Kidney (tissue), 14 donors: Measurements from ENCODE around the gene OR2D3. TPM values are rescaled to one million over a fixed set of nuclear protein-coding genes. Genes with fewer than 3 reads are reported as not detected.

Experiments used
- DNase-seq, 5 donors: peaks; one replicate each; pipeline ENCODE4 v3.0.0-alpha.2; 2013 to 2020
- FAIRE-seq: peaks from 2 replicates; lab custom pipeline; 2012; peaks lifted over from hg19 to GRCh38; lab: Jason Lieb, UNC
- H3K27ac ChIP-seq, 2 donors: one replicate each; pipeline ENCODE4 v1.7.0; 2013; ENCODE audit warnings: low read depth in 2 of 2, low read length in 2 of 2, inconsistent platforms in 1 of 2
- H3K27me3 ChIP-seq: one replicate; pipeline ENCODE4 v1.7.1; 2013; ENCODE audit warnings: low read length, inconsistent platforms; ENCODE audit not compliant: control insufficient read depth, insufficient read depth
- H3K36me3 ChIP-seq, 3 donors: one replicate each; pipeline versions ENCODE4 v1.7.0 to v1.7.1; 2013; ENCODE audit warnings: low read length in 3 of 3, control low read depth in 1 of 3, inconsistent platforms in 1 of 3; ENCODE audit not compliant: insufficient read depth in 3 of 3, control insufficient read depth in 2 of 3
- H3K4me1 ChIP-seq, 3 donors: one replicate each; pipeline versions ENCODE4 v1.7.0 to v1.7.1; 2013; ENCODE audit warnings: low read length in 3 of 3, inconsistent platforms in 1 of 3, low read depth in 1 of 3; ENCODE audit not compliant: control insufficient read depth in 2 of 3, insufficient read depth in 2 of 3
- H3K4me3 ChIP-seq, 3 donors: one replicate each; pipeline versions ENCODE4 v1.7.0 to v1.8.1; 2013; ENCODE audit warnings: low read length in 3 of 3, control low read depth in 1 of 3, inconsistent platforms in 1 of 3
- H3K9ac ChIP-seq, 3 donors: one replicate each; pipeline versions ENCODE4 v1.7.0 to v1.7.1; 2013; ENCODE audit warnings: low read length in 3 of 3, control low read depth in 1 of 3, inconsistent platforms in 1 of 3
- H3K9me3 ChIP-seq, 3 donors: one replicate each; pipeline versions ENCODE4 v1.7.0 to v1.7.1; 2013; ENCODE audit warnings: low read length in 3 of 3, control low read depth in 1 of 3, inconsistent platforms in 1 of 3; ENCODE audit not compliant: control insufficient read depth in 2 of 3, insufficient read depth in 1 of 3
- CTCF ChIP-seq: IDR thresholded peaks from 3 replicates; pipeline ENCODE4 v1.5.1; 2012; ENCODE audit warnings: mild to moderate bottlenecking, moderate library complexity, borderline replicate concordance; ENCODE audit not compliant: insufficient read depth; ENCODE audit errors: extremely low read depth
- intact Hi-C: fragments of 100-400 bp; cut with DNase I; formaldehyde crosslinking; loops from one replicate; pipeline ENCODE4 v1.11.1; 2022
- polyA plus RNA-seq: library from polyadenylated mRNA; stranded (reverse); fragments of 350-450 nt; fragmentation: Illumina TruSeq; extraction: RNeasy Lipid Tissue Mini Kit (QIAGEN cat#74804); gene quantifications from one replicate; pipeline ENCODE4 v1.2.3, GENCODE V29; 2014; ENCODE audit warnings: low read depth, low replicate concordance; ENCODE audit not compliant: insufficient read depth
- total RNA-seq: library from RNA; stranded (reverse); fragmentation: NEBNext Ultra II Directional; extraction: Animal tissue kit (Norgen Biotek cat#: 25700); gene quantifications from one replicate; pipeline ENCODE4 v1.2.1, GENCODE V29; 2021
- donor health status: control.
- donor health status: control.
- donor health status: control.
- donor health status: control.
- donor health status: control.
- donor health status: DM: yes; HTN: yes; CAD: no.
- donor health status: Normal renal cell carcinoma (clear cell type).

OR2D3 gene
- total and polyA plus RNA-seq, 2 donors from 2014 or later = not detected

DNA sequence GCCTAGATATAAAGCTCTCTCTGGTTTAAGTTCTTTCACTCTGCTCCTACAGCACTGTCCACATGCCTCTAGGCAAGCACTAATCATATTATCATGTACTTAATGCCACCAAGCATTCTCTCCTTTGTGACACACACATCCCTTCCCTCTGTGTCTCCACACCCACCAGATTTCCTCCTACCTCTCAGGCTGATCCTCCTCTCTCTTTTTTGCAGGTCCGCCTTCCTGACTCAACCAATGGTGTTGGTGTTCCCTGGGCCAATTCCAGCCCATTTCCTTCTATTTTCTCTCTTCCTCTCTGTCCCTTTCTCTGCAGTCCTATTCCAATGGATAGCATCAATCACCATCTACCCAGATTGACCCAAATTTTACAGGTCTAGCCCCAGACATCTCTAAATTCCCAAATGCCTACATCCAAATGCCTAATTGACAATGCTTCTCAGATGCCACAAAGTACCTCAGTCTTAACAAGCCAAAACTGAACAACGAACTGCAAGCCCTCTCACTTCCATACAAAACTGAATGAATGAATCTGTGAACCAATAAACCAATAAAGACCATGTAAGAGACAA, 4.9 kb downstream of the OR2D3 start:
- H3K9ac ChIP-seq = peak overlapping the region in 1 of 3 donors; percentile 53
- no peaks in the 10 kb centered on the region for H3K27me3 ChIP-seq
- DNase-seq = no peak
- H3K36me3 ChIP-seq = no peaks in the 10 kb centered on the region
- no peak for TF ChIP-seq CTCF
- H3K4me3 ChIP-seq = peak overlapping the region in 2 of 3 donors; percentile 89
- H3K4me1 ChIP-seq = peaks cover 0 to 7% (median 4%) of the 10 kb centered on the region in 3 donors
- H3K9me3 ChIP-seq = no peaks in the 10 kb centered on the region
- FAIRE-seq = no peak
- intact Hi-C loops = no loop called here
- no peak overlapping the region for H3K27ac ChIP-seq

DNA sequence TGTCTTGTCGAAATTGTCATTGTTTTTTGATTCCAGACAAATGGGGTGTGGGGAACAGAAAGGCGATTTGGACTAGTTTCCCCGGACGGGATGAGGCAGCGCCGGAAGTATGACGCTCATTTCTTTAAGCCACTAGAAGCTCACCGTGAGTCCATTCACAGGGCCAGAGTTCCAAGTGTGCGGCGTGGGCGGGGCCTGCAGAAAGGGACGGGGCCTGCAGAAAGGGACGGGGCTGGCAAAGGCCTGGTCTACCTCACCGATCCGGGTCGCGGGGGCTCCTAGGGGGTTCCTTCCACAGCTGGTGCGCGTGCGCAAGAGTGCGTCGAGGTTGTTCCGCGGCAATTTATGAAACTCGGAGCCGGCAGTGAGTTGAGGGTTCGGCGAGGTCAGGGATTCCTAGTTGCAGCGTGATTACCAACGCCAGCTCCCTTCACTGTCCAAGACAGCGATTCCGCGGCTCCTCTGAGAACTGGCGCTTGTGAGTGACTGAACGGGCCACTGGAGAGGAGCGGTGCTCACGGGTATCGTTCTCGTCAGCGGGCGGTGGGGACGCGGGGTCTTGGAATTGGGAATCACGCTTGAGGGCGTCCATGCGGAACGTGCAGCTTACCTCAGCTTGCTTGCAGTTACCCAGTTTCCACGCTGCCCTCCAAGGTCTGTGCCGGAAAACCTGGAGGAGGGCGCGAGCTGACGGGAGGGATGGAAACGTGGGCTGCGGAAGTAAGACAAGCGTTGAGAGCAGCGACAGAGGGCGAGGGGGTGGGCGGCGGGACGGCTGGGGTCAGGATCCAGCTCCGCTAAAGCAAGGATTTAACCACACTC, 5.6 kb downstream of the OR2D3 start, which contains the start of gene ZNF215:
Gene ZNF215 (plus strand): TSS at position 219 of the 822 bp plus-strand sequence. CDS start 5,847 bp downstream, outside the sequence.
- Histone ChIP-seq H3K27ac (peak within 1 kb of the TSS; percentile 10 to 23), H3K4me1 (peaks cover 0 to 7% (median 4%) of the 10 kb centered on the region in 3 donors), H3K9me3 (no peaks in the 10 kb centered on the region), H3K9ac (peak within 1 kb of the TSS; percentile 48 to 74 (median 53)), H3K27me3 (no peaks in the 10 kb centered on the region), H3K4me3 (peak within 1 kb of the TSS; percentile 74 to 89 (median 89)), H3K36me3 (no peaks in the 10 kb centered on the region)
- FAIRE-seq (no peak), DNase-seq (peak; percentile 70 to 87 (median 78))
- TF ChIP-seq CTCF = no peak
- intact Hi-C loops = no loop called here

- Histone ChIP-seq H3K36me3 (no peaks in the 10 kb centered on the region), H3K9ac (peak overlapping the region; percentile 48 to 74 (median 53)), H3K4me3 (peak overlapping the region; percentile 74 to 89 (median 89)), H3K9me3 (no peaks in the 10 kb centered on the region), H3K4me1 (peaks cover 0 to 7% (median 4%) of the 10 kb centered on the region in 3 donors), H3K27ac (peak overlapping the region in 1 of 2 donors; percentile 23), H3K27me3 (no peaks in the 10 kb centered on the region)
- no peak for TF ChIP-seq CTCF
- FAIRE-seq (no peak), DNase-seq (peak in 2 of 5 donors; percentile 8 to 14)
- intact Hi-C loops = no loop called here
Measured at GRCh38 chr11:6927030-6927617, 6.3 kb downstream of the OR2D3 start.
